H9 (cell line): Measurements from ENCODE around the gene HOXA4. TPM values are rescaled to one million over a fixed set of nuclear protein-coding genes. Genes with fewer than 3 reads are reported as not detected.

Experiments used
- DNase-seq: peaks from one replicate; pipeline ENCODE4 v3.0.0-alpha.2; 2017
- H2AFZ ChIP-seq: one replicate; pipeline ENCODE4 v1.6.1; 2013; ENCODE audit warnings: mild to moderate bottlenecking, low read length, control low read depth, moderate library complexity
- H2AK5ac ChIP-seq: 2 replicates; pipeline ENCODE4 v1.6.1; 2013; ENCODE audit warnings: low read length, control low read depth, mixed read lengths; ENCODE audit not compliant: insufficient read length
- H2BK120ac ChIP-seq: one replicate; pipeline ENCODE4 v1.6.1; 2013; ENCODE audit warnings: low read depth, mild to moderate bottlenecking, low read length, control low read depth, inconsistent platforms; ENCODE audit not compliant: poor library complexity, severe bottlenecking
- H2BK12ac ChIP-seq: 2 replicates; pipeline ENCODE4 v1.6.1; 2013; ENCODE audit warnings: low read length, control low read depth, mixed read lengths, low read depth; ENCODE audit not compliant: insufficient read length
- H2BK15ac ChIP-seq: 2 replicates; pipeline ENCODE4 v1.6.1; 2013; ENCODE audit warnings: low read depth, low read length, control low read depth
- H2BK20ac ChIP-seq: one replicate; pipeline ENCODE4 v1.6.1; 2013; ENCODE audit warnings: low read depth, mild to moderate bottlenecking, low read length, control low read depth, inconsistent platforms; ENCODE audit not compliant: poor library complexity, severe bottlenecking
- H2BK5ac ChIP-seq: 2 replicates; pipeline ENCODE4 v1.6.1; 2013; ENCODE audit warnings: low read length, control low read depth, mixed read lengths; ENCODE audit not compliant: insufficient read length
- H3K14ac ChIP-seq: 2 replicates; pipeline ENCODE4 v1.6.1; 2013; ENCODE audit warnings: low read length, control low read depth; ENCODE audit not compliant: insufficient read depth
- H3K18ac ChIP-seq: 2 replicates; pipeline ENCODE4 v1.6.1; 2013; ENCODE audit warnings: low read depth, mild to moderate bottlenecking, mixed read lengths, low read length, control low read depth; ENCODE audit not compliant: insufficient read length
- H3K23ac ChIP-seq: 2 replicates; pipeline ENCODE4 v1.6.1; 2013; ENCODE audit warnings: low read length, control low read depth, mixed read lengths, low read depth; ENCODE audit not compliant: insufficient read length
- H3K23me2 ChIP-seq: 2 replicates; pipeline ENCODE4 v1.6.1; 2013; ENCODE audit warnings: low read depth, mild to moderate bottlenecking, mixed read lengths, low read length, control low read depth; ENCODE audit not compliant: insufficient read length, poor library complexity, severe bottlenecking
- H3K27ac ChIP-seq: 2 replicates; pipeline ENCODE4 v1.5.1; 2013; ENCODE audit warnings: low read length, control low read depth, mixed read lengths, low read depth; ENCODE audit not compliant: insufficient read length
- H3K27me3 ChIP-seq: 2 replicates; pipeline ENCODE4 v1.6.1; 2013; ENCODE audit warnings: low read length, control low read depth, inconsistent platforms; ENCODE audit not compliant: insufficient read depth
- H3K4ac ChIP-seq: 2 replicates; pipeline ENCODE4 v1.6.1; 2013; ENCODE audit warnings: low read depth, mild to moderate bottlenecking, control low read depth, inconsistent platforms, low read length, moderate library complexity
- H3K4me1 ChIP-seq: 2 replicates; pipeline ENCODE4 v1.6.1; 2013; ENCODE audit warnings: low read length, control low read depth, inconsistent platforms; ENCODE audit not compliant: insufficient read depth
- H3K4me2 ChIP-seq: 2 replicates; pipeline ENCODE4 v1.6.1; 2013; ENCODE audit warnings: low read length, control low read depth, mixed read lengths; ENCODE audit not compliant: insufficient read length, insufficient read depth
- H3K56ac ChIP-seq: 2 replicates; pipeline ENCODE4 v1.6.1; 2013; ENCODE audit warnings: low read depth, mild to moderate bottlenecking, mixed read lengths, low read length, control low read depth; ENCODE audit not compliant: insufficient read length
- H3K79me1 ChIP-seq: 2 replicates; pipeline ENCODE4 v1.6.1; 2013; ENCODE audit warnings: low read depth, mild to moderate bottlenecking, moderate library complexity, low read length, control low read depth, inconsistent platforms; ENCODE audit not compliant: insufficient read depth, poor library complexity, severe bottlenecking
- H3K79me2 ChIP-seq: 2 replicates; pipeline ENCODE4 v1.6.1; 2013; ENCODE audit warnings: low read length, control low read depth, inconsistent platforms; ENCODE audit not compliant: insufficient read depth
- H3K9ac ChIP-seq: 2 replicates; pipeline ENCODE4 v1.6.1; 2013; ENCODE audit warnings: low read length, control low read depth, mixed read lengths; ENCODE audit not compliant: insufficient read length; ENCODE audit errors: extremely low read depth
- H3K9me3 ChIP-seq: one replicate; pipeline ENCODE4 v1.6.1; 2013; ENCODE audit warnings: low read depth, low read length, inconsistent platforms; ENCODE audit not compliant: control insufficient read depth
- H3T11ph ChIP-seq: one replicate; pipeline ENCODE4 v1.6.1; 2013; ENCODE audit warnings: mild to moderate bottlenecking, low read length, control low read depth, inconsistent platforms
- H4K20me1 ChIP-seq: one replicate; pipeline ENCODE4 v1.6.1; 2013; ENCODE audit not compliant: control insufficient read depth, insufficient read length, insufficient read depth
- H4K5ac ChIP-seq: 2 replicates; pipeline ENCODE4 v1.6.1; 2013; ENCODE audit warnings: low read depth, mild to moderate bottlenecking, mixed read lengths, low read length, control low read depth; ENCODE audit not compliant: insufficient read length
- H4K8ac ChIP-seq: replicated peaks from 2 replicates; pipeline ENCODE4 v1.6.1; 2013; ENCODE audit warnings: low read length, control low read depth, mixed read lengths, low read depth; ENCODE audit not compliant: insufficient read length
- H4K91ac ChIP-seq: 2 replicates; pipeline ENCODE4 v1.6.1; 2013; ENCODE audit warnings: low read depth, mild to moderate bottlenecking, moderate library complexity, mixed read lengths, low read length, control low read depth; ENCODE audit not compliant: insufficient read length
- H3K27ac Mint-ChIP-seq, 3 experiments: 2 replicates in 2 of 3; 3 replicates in 1 of 3; pipeline ENCODE4 v1.8.0; 2020 to 2021; ENCODE audit warnings: mixed read lengths in 3 of 3, mild to moderate bottlenecking in 1 of 3, moderate library complexity in 1 of 3
- H3K27me3 Mint-ChIP-seq: 2 replicates; pipeline ENCODE4 v1.8.0; 2021; ENCODE audit warnings: low read depth, mild to moderate bottlenecking, moderate library complexity, mixed read lengths
- H3K36me3 Mint-ChIP-seq, 3 experiments: 2 replicates in 2 of 3; 3 replicates in 1 of 3; pipeline ENCODE4 v1.8.0; 2020 to 2021; ENCODE audit warnings: low read depth in 3 of 3, mixed read lengths in 3 of 3; ENCODE audit not compliant: insufficient read depth in 1 of 3
- H3K4me1 Mint-ChIP-seq, 2 experiments: 2 replicates each; pipeline ENCODE4 v1.8.0; 2020; ENCODE audit warnings: mixed read lengths in 2 of 2
- H3K4me3 Mint-ChIP-seq, 2 experiments: 2 replicates in 1 of 2; 3 replicates in 1 of 2; pipeline ENCODE4 v1.8.0; 2020 to 2021; ENCODE audit warnings: mild to moderate bottlenecking in 2 of 2, mixed read lengths in 2 of 2, moderate library complexity in 1 of 2
- H3K9me3 Mint-ChIP-seq, 2 experiments: 2 replicates in 1 of 2; 3 replicates in 1 of 2; pipeline ENCODE4 v1.8.0; 2020; ENCODE audit warnings: mild to moderate bottlenecking in 2 of 2, mixed read lengths in 2 of 2, moderate library complexity in 1 of 2
- CTCF ChIP-seq: fragments of 200-600 bp; sonication (generic); conservative IDR thresholded peaks from 3 replicates; pipeline ENCODE4 v1.8.0; 2021; ENCODE audit warnings: antibody characterized with exemption, mild to moderate bottlenecking
- WGBS: extraction: QIAGEN DNeasy Blood & Tissue Kit; methylation state at CpG from one replicate; pipeline ENCODE4 v1.1.7; 2013; ENCODE audit warnings: missing lambda C conversion rate, low lambda C conversion rate, mixed read lengths; ENCODE audit not compliant: insufficient read length; ENCODE audit errors: extremely low coverage; 5-methylcytosine and 5-hydroxymethylcytosine counted together
- total RNA-seq: library from RNA; stranded (reverse); gene quantifications from 2 replicates; pipeline ENCODE4 v1.2.1, GENCODE V29; 2021

The HOXA4 gene
- total RNA-seq, 1 experiment from 2014 or later: not detected

GRCh38 chr7:27117887-27118491, 12.6 kb downstream of the HOXA4 start:
- Histone ChIP-seq H3K4me2 (no peak overlapping the region), H4K20me1 (no peaks in the 10 kb centered on the region), H3K79me2 (no peaks in the 10 kb centered on the region), H3K4ac (no peak overlapping the region), H3T11ph (no peak overlapping the region), H3K79me1 (no peaks in the 10 kb centered on the region), H4K8ac (no peak overlapping the region), H3K56ac (no peak overlapping the region), H3K23me2 (peaks cover 3% of the 10 kb centered on the region), H3K27me3 (peaks cover 97% of the 10 kb centered on the region), H2BK120ac (no peak overlapping the region), H3K27ac (no peak overlapping the region), H2AFZ (no peak overlapping the region), H2BK20ac (no peak overlapping the region), H3K14ac (no peak overlapping the region), H4K91ac (no peak overlapping the region), H4K5ac (no peak overlapping the region), H2AK5ac (no peak overlapping the region), H3K9me3 (no peaks in the 10 kb centered on the region), H3K23ac (no peak overlapping the region), H3K4me1 (no peaks in the 10 kb centered on the region), H2BK12ac (no peak overlapping the region), H3K9ac (no peak overlapping the region), H2BK15ac (no peak overlapping the region), H2BK5ac (no peak overlapping the region), H3K18ac (no peak overlapping the region)
- Mint-ChIP-seq H3K36me3 (peaks cover 0 to 5% (median 0%) of the 10 kb centered on the region in 3 experiments; a peak in 1 of 7 replicates), H3K27ac (no peak overlapping the region), H3K27me3 (peaks cover 98% of the 10 kb centered on the region), H3K9me3 (peaks cover 0 to 7% of the 10 kb centered on the region in 2 experiments; a peak in 2 of 5 replicates), H3K4me1 (peaks cover 3 to 14% of the 10 kb centered on the region in 2 experiments; a peak in 3 of 4 replicates), H3K4me3 (no peak overlapping the region)
- DNase-seq: no peak
- no peak for TF ChIP-seq CTCF
- WGBS: no CpG with 5 or more reads among the region's 19 CpGs
